ENCODE data around the gene NHERF2.

Gene NHERF2

GRCh38 chr16:1997494-1998359 is 29.0 kb upstream of the NHERF2 start:
- no peak for DNase-seq
- no peak for TF ChIP-seq GATA1 (IDR thresholded peaks at IDR 0.05; ENCODE audit: low read depth, low read length)
- no peak for TF ChIP-seq POLR2A (IDR thresholded peaks at IDR 0.05; ENCODE audit: low read length)

GRCh38 chr16:1998360-1998835 is 28.3 kb upstream of the NHERF2 start:
- DNase-seq = no peak
- no peak for TF ChIP-seq GATA1 (IDR thresholded peaks at IDR 0.05; ENCODE audit: low read depth, low read length)
- TF ChIP-seq POLR2A (IDR thresholded peaks at IDR 0.05; ENCODE audit: low read length) = no peak

- DNase-seq = no peak
- TF ChIP-seq GATA1 (IDR thresholded peaks at IDR 0.05; ENCODE audit: low read depth, low read length) (no peak), POLR2A (IDR thresholded peaks at IDR 0.05; ENCODE audit: low read length) (no peak)
Measured at GRCh38 chr16:1998852-1999801, 27.6 kb upstream of the NHERF2 start.

GRCh38 chr16:1999866-2000514 is 26.7 kb upstream of the NHERF2 start:
- no peak for DNase-seq
- TF ChIP-seq POLR2A (IDR thresholded peaks at IDR 0.05; ENCODE audit: low read length) (no peak), GATA1 (IDR thresholded peaks at IDR 0.05; ENCODE audit: low read depth, low read length) (no peak)

GRCh38 chr16:2001035-2001434 is 25.7 kb upstream of the NHERF2 start:
- TF ChIP-seq POLR2A (IDR thresholded peaks at IDR 0.05; ENCODE audit: low read length) (no peak), GATA1 (IDR thresholded peaks at IDR 0.05; ENCODE audit: low read depth, low read length) (no peak)
- DNase-seq = no peak

GRCh38 chr16:2001456-2002355 is 25.0 kb upstream of the NHERF2 start:
- no peak for DNase-seq
- no peak for TF ChIP-seq GATA1 (IDR thresholded peaks at IDR 0.05; ENCODE audit: low read depth, low read length)
- no peak for TF ChIP-seq POLR2A (IDR thresholded peaks at IDR 0.05; ENCODE audit: low read length)

GRCh38 chr16:2002406-2003230 is 24.1 kb upstream of the NHERF2 start:
- TF ChIP-seq POLR2A (IDR thresholded peaks at IDR 0.05; ENCODE audit: low read length) (no peak), GATA1 (IDR thresholded peaks at IDR 0.05; ENCODE audit: low read depth, low read length) (no peak)
- DNase-seq = no peak

- no peak for DNase-seq
- TF ChIP-seq POLR2A (IDR thresholded peaks at IDR 0.05; ENCODE audit: low read length) (no peak), GATA1 (IDR thresholded peaks at IDR 0.05; ENCODE audit: low read depth, low read length) (no peak)
Measured at GRCh38 chr16:2003231-2003826, 23.4 kb upstream of the NHERF2 start.

- TF ChIP-seq GATA1 (IDR thresholded peaks at IDR 0.05; ENCODE audit: low read depth, low read length) (no peak), POLR2A (IDR thresholded peaks at IDR 0.05; ENCODE audit: low read length) (no peak)
Measured at GRCh38 chr16:2003827-2004641, 22.7 kb upstream of the NHERF2 start.

GRCh38 chr16:2004795-2005517 is 21.7 kb upstream of the NHERF2 start:
- no peak for DNase-seq
- TF ChIP-seq POLR2A (IDR thresholded peaks at IDR 0.05; ENCODE audit: low read length) (no peak), GATA1 (IDR thresholded peaks at IDR 0.05; ENCODE audit: low read depth, low read length) (no peak)

More at GRCh38 chr16:2003827-2004641, 22.7 kb upstream of the NHERF2 start:
- DNase-seq = peak; percentile 90 to 94
